ENCODE measurements around the gene FREM1. TPM values are rescaled to one million over a fixed set of nuclear protein-coding genes. Genes with fewer than 3 reads are reported as not detected.

FREM1 gene
- total RNA-seq, 4 donors from 2014 or later, result 0.53 to 2.8 (median 1.5) TPM

- H3K4me3 ChIP-seq (ENCODE audit: low read depth, poor library complexity, severe bottlenecking), result no peak overlapping the region
- intact Hi-C loops (cut with DNase I; ENCODE audit: low total_unique reads), result no loop called here
- TF ChIP-seq CTCF (IDR thresholded peaks at IDR 0.05) (no peak), POLR2A (IDR thresholded peaks at IDR 0.05) (no peak)
- 65 to 68% methylated on average over 4 of the region's 4 CpGs for WGBS, 2 donors
- DNase-seq (ENCODE audit: low spot score in 2 of 2), result no peak
Observed at GRCh38 chr9:14935106-14935751, 25.0 kb upstream of the FREM1 start.

DNA sequence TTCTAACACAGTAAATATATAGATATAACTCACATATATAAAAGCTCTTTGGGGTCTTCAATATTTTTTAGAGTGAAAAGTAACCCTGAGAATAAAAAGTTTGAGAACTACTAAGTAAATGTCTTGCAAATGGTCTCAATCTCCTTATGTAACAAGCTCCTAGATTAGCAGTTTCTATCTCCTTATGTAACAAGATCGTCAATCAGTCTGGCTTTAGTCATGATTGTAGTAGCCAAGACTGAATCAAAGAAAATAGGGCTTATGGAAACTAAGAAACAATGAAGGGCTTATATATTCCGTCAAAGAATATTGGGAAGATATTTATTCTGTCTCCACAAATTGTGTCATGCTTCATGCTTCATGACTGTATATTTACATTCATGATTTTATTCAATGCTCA is 22.4 kb upstream of the FREM1 start:
- 49 to 74% methylated on average over 2 of the region's 2 CpGs for WGBS, 2 donors
- TF ChIP-seq POLR2A (IDR thresholded peaks at IDR 0.05) (no peak), CTCF (IDR thresholded peaks at IDR 0.05) (no peak)
- intact Hi-C loops (cut with DNase I; ENCODE audit: low total_unique reads), result no loop called here
- no peak overlapping the region for H3K4me3 ChIP-seq (ENCODE audit: low read depth, poor library complexity, severe bottlenecking)
- DNase-seq (ENCODE audit: low spot score in 2 of 2), result no peak

- DNase-seq (ENCODE audit: low spot score in 2 of 2), result no peak
- no peak overlapping the region for H3K4me3 ChIP-seq (ENCODE audit: low read depth, poor library complexity, severe bottlenecking)
- TF ChIP-seq CTCF (IDR thresholded peaks at IDR 0.05) (no peak), POLR2A (IDR thresholded peaks at IDR 0.05) (no peak)
- intact Hi-C loops (cut with DNase I; ENCODE audit: low total_unique reads), result no loop called here
Observed at GRCh38 chr9:14932231-14932630, 22.0 kb upstream of the FREM1 start.

GRCh38 chr9:14926941-14927624 is 16.9 kb upstream of the FREM1 start:
- WGBS, 2 donors, result 51 to 60% methylated on average over 3 of the region's 3 CpGs
- intact Hi-C loops (cut with DNase I; ENCODE audit: low total_unique reads), result no loop called here
- no peak for DNase-seq (ENCODE audit: low spot score in 2 of 2)
- TF ChIP-seq CTCF (IDR thresholded peaks at IDR 0.05) (no peak), POLR2A (IDR thresholded peaks at IDR 0.05) (no peak)
- H3K4me3 ChIP-seq (ENCODE audit: low read depth, poor library complexity, severe bottlenecking), result no peak overlapping the region

DNA sequence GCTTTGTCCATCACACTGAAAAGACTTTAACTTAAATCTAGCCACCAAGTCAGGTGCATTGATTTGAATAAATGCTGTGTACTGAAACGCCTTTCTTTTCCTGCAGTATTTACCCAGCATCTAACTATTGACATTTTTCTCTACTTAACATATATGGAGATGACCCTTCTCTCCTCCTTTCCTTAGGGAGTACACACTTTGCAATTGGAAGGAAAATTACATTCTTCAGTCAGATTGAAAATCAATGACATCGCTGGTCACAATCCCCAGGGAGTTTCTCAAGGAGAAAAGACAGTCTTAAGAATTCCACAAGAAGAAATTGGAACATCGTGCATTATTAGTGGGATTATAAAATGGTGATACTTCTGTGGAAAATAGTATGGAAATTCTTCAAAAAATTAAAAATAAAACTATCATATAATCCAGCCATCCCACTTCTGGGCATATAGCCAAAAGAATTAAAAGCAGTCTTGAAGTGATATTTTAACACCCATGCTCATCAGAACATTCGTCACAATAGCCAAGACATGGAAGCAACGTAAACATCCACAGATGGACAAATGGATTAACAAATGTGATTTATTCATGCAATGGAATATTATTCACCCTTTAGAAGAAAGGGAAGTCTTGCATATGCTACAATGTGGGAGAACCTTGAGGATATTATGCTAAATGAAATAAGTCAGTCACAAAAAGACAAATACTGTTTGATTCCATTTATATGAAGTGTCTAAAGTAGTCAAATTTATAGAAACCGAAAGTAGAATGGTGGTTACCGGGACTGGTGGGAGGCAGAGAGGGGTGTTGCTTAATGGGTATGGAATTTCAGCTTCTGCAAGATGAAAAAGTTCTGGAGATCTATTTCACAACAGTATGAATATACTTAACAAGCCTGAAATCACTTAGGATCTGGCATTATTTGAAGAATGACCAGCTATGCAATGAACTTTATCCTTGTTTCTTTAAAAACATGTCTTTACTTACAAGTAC is 14.3 kb upstream of the FREM1 start:
- no peak for DNase-seq (ENCODE audit: low spot score in 2 of 2)
- TF ChIP-seq CTCF (IDR thresholded peaks at IDR 0.05) (no peak), POLR2A (IDR thresholded peaks at IDR 0.05) (no peak)
- WGBS, 2 donors, result 50 to 55% methylated on average over 7 of the region's 7 CpGs
- intact Hi-C loops (cut with DNase I; ENCODE audit: low total_unique reads), result no loop called here
- no peak overlapping the region for H3K4me3 ChIP-seq (ENCODE audit: low read depth, poor library complexity, severe bottlenecking)
